Neural cell (in vitro differentiated cells): ENCODE data around the gene MYO9B. TPM values are rescaled to one million over a fixed set of nuclear protein-coding genes. Genes with fewer than 3 reads are reported as not detected.

Experiments used
- H2AFZ ChIP-seq: fragments of 200-600, 300-800 bp; sonication (generic), shearing (Covaris generic); 2 replicates; pipeline ENCODE4 v1.6.0; 2014; ENCODE audit warnings: low read depth, mild to moderate bottlenecking, antibody characterized with exemption, low read length, moderate library complexity
- H3F3A ChIP-seq: fragments of 200-600 bp; shearing (Covaris generic); 2 replicates; pipeline ENCODE4 v1.6.1; 2016; ENCODE audit warnings: mild to moderate bottlenecking, moderate library complexity, mixed read lengths, antibody characterized with exemption, low read length; ENCODE audit not compliant: insufficient read depth, poor library complexity, severe bottlenecking
- H3K27ac ChIP-seq: fragments of 200-600, 300-800 bp; sonication (generic), shearing (Covaris generic); 2 replicates; pipeline ENCODE4 v1.5.1; 2014; ENCODE audit warnings: mild to moderate bottlenecking, low read length, moderate library complexity
- H3K27me3 ChIP-seq: fragments of 300-800, 200-600 bp; sonication (generic), shearing (Covaris generic); 2 replicates; pipeline ENCODE4 v1.6.0; 2014; ENCODE audit warnings: mild to moderate bottlenecking, low read depth, low read length, moderate library complexity; ENCODE audit not compliant: insufficient read depth
- H3K36me3 ChIP-seq: fragments of 300-800, 200-600 bp; sonication (generic), shearing (Covaris generic); 2 replicates; pipeline ENCODE4 v1.5.1; 2014; ENCODE audit warnings: mild to moderate bottlenecking, antibody characterized with exemption, low read length, moderate library complexity; ENCODE audit not compliant: insufficient read depth
- H3K4me2 ChIP-seq: fragments of 300-800, 200-600 bp; sonication (generic), shearing (Covaris generic); 2 replicates; pipeline ENCODE4 v1.6.0; 2014; ENCODE audit warnings: mild to moderate bottlenecking, low read length
- H3K4me3 ChIP-seq: fragments of 300-800, 200-600 bp; sonication (generic), shearing (Covaris generic); 2 replicates; pipeline ENCODE4 v1.5.1; 2014; ENCODE audit warnings: mild to moderate bottlenecking, low read length, moderate library complexity
- H3K79me2 ChIP-seq: fragments of 200-600 bp; shearing (Covaris generic); replicated peaks from 2 replicates; pipeline ENCODE4 v1.6.0; 2014; ENCODE audit warnings: mild to moderate bottlenecking, low read length, moderate library complexity; ENCODE audit not compliant: insufficient read depth
- H3K9ac ChIP-seq: fragments of 300-800, 200-600 bp; sonication (generic), shearing (Covaris generic); 2 replicates; pipeline ENCODE4 v1.6.1; 2016; ENCODE audit warnings: mild to moderate bottlenecking, low read length, mixed read lengths
- H3K9me2 ChIP-seq: fragments of 200-600 bp; shearing (Covaris generic); 2 replicates; pipeline ENCODE4 v1.6.1; 2016; ENCODE audit warnings: mild to moderate bottlenecking, low read length, mixed read lengths; ENCODE audit not compliant: insufficient read depth
- H3K9me3 ChIP-seq: fragments of 200-600, 300-800 bp; sonication (generic), shearing (Covaris generic); 2 replicates; pipeline ENCODE4 v1.6.1; 2016; ENCODE audit warnings: mild to moderate bottlenecking, mixed run types, low read length, moderate library complexity, mixed read lengths
- H4K20me1 ChIP-seq: fragments of 200-600 bp; shearing (Covaris generic); 2 replicates; pipeline ENCODE4 v1.6.1; 2016; ENCODE audit warnings: mild to moderate bottlenecking, mixed run types; ENCODE audit not compliant: insufficient read depth
- EP300 ChIP-seq: fragments of 450-650 bp; conservative IDR thresholded peaks from 2 replicates; pipeline ENCODE4 v1.6.1; 2014; ENCODE audit warnings: antibody characterized with exemption, mild to moderate bottlenecking, moderate library complexity; ENCODE audit not compliant: poor library complexity, severe bottlenecking
- EZH2 ChIP-seq: fragments of 200-600, 300-800 bp; shearing (Covaris generic), sonication (generic); IDR thresholded peaks from 2 replicates; pipeline ENCODE4 v1.6.1; 2014; ENCODE audit warnings: antibody characterized with exemption, low read length, borderline replicate concordance, mild to moderate bottlenecking; ENCODE audit not compliant: insufficient read depth, poor library complexity, severe bottlenecking
- MXI1 ChIP-seq: fragments of 450-650 bp; conservative IDR thresholded peaks from 2 replicates; pipeline ENCODE4 v1.6.1; 2014; ENCODE audit warnings: antibody characterized with exemption, mild to moderate bottlenecking; ENCODE audit not compliant: poor library complexity, severe bottlenecking
- POLR2AphosphoS5 ChIP-seq: IDR thresholded peaks from 2 replicates; pipeline ENCODE4 v1.6.1; 2012
- RAD21 ChIP-seq: fragments of 450-650 bp; conservative IDR thresholded peaks from 2 replicates; pipeline ENCODE4 v1.6.1; 2014; ENCODE audit warnings: antibody characterized with exemption, mild to moderate bottlenecking, moderate library complexity
- REST ChIP-seq: IDR thresholded peaks from 2 replicates; pipeline ENCODE4 v1.6.1; 2012; ENCODE audit warnings: borderline replicate concordance
- SMC3 ChIP-seq: fragments of 450-650 bp; conservative IDR thresholded peaks from 2 replicates; pipeline ENCODE4 v1.6.1; 2014; ENCODE audit warnings: antibody characterized with exemption, mild to moderate bottlenecking, moderate library complexity; ENCODE audit not compliant: poor library complexity
- TAF1 ChIP-seq: IDR thresholded peaks from 2 replicates; pipeline ENCODE4 v1.6.1; 2012; ENCODE audit warnings: low read depth
- polyA plus RNA-seq: library from polyadenylated mRNA; depleted of rRNA; stranded (reverse); fragments of >200 nt; gene quantifications from 2 replicates; pipeline ENCODE4 v1.2.3, GENCODE V29; 2014
- TF ChIP-seq, protein P1 (sequence below): fragments of 450-650 bp; IDR thresholded peaks from 2 replicates; pipeline ENCODE4 v1.5.1; 2014; ENCODE audit warnings: antibody characterized with exemption, mild to moderate bottlenecking, moderate library complexity; ENCODE audit not compliant: poor library complexity, severe bottlenecking

The MYO9B gene
- polyA plus RNA-seq, 1 donor from 2014 or later, result 27.2 TPM

- Histone ChIP-seq H3K27me3 (no peaks in the 10 kb centered on the region), H4K20me1 (no peaks in the 10 kb centered on the region), H3K4me3 (no peak overlapping the region), H3K4me2 (no peak overlapping the region), H3K36me3 (no peaks in the 10 kb centered on the region), H3K9me3 (no peaks in the 10 kb centered on the region), H3K9me2 (no peaks in the 10 kb centered on the region), H3K27ac (no peak overlapping the region), H2AFZ (no peak overlapping the region), H3K9ac (no peak overlapping the region), H3K79me2 (no peaks in the 10 kb centered on the region), H3F3A (no peaks in the 10 kb centered on the region)
- no peak for TF ChIP-seq REST
Observed at GRCh38 chr19:17049711-17050280, 25.8 kb upstream of the MYO9B start.

DNA sequence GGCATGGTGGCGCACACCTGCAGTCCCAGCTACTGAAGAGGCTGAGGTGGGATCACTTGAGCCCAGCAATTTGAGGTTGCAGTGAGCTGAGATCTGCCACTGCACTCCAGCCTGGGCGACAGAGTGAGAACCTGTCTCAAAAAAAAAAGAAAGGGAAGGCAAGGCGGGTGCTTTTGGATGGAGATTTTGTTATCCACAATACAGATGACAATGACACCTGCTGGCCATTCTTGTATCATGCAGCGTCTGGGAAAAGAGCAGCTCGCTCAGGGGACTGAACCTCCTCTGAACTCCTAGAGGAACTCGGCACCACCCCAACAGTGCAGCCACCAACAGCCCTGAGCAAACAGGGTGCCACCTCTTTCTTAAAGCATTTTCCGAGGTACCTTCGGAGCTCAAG, 23.1 kb upstream of the MYO9B start:
- TF ChIP-seq REST (no peak), MXI1 (no peak), TAF1 (no peak), EP300 (no peak), SMC3 (peak; percentile 81), EZH2 (no peak), RAD21 (peak; percentile 72), POLR2AphosphoS5 (no peak)
- TF ChIP-seq, protein P1, sequence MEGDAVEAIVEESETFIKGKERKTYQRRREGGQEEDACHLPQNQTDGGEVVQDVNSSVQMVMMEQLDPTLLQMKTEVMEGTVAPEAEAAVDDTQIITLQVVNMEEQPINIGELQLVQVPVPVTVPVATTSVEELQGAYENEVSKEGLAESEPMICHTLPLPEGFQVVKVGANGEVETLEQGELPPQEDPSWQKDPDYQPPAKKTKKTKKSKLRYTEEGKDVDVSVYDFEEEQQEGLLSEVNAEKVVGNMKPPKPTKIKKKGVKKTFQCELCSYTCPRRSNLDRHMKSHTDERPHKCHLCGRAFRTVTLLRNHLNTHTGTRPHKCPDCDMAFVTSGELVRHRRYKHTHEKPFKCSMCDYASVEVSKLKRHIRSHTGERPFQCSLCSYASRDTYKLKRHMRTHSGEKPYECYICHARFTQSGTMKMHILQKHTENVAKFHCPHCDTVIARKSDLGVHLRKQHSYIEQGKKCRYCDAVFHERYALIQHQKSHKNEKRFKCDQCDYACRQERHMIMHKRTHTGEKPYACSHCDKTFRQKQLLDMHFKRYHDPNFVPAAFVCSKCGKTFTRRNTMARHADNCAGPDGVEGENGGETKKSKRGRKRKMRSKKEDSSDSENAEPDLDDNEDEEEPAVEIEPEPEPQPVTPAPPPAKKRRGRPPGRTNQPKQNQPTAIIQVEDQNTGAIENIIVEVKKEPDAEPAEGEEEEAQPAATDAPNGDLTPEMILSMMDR, result peak; percentile 70

More for the DNA sequence above, 23.1 kb upstream of the MYO9B start:
- H3K4me2 ChIP-seq, result no peak overlapping the region
- no peaks in the 10 kb centered on the region for H3K36me3 ChIP-seq
- no peak overlapping the region for H3K27ac ChIP-seq
- H3K9ac ChIP-seq, result no peak overlapping the region
- no peaks in the 10 kb centered on the region for H3K79me2 ChIP-seq
- H4K20me1 ChIP-seq, result no peaks in the 10 kb centered on the region
- no peaks in the 10 kb centered on the region for H3K27me3 ChIP-seq
- H3K4me3 ChIP-seq, result no peak overlapping the region
- H2AFZ ChIP-seq, result no peak overlapping the region
- H3F3A ChIP-seq, result no peaks in the 10 kb centered on the region
- no peaks in the 10 kb centered on the region for H3K9me2 ChIP-seq
- no peaks in the 10 kb centered on the region for H3K9me3 ChIP-seq
